WTC11 (cell line): ENCODE data around the gene HARS2. TPM values are rescaled to one million over a fixed set of nuclear protein-coding genes. Genes with fewer than 3 reads are reported as not detected.

Experiments
- ATAC-seq: fragments of 200-7000 bp; cut with Tn5 transposase; 2 replicates; pipeline ENCODE4 v1.10.0; 2021; ENCODE audit warnings: mild to moderate bottlenecking, moderate library complexity
- CTCF ChIA-PET: fragments of 300-600 bp; sonication (Branson Sonifier 250); formaldehyde crosslinking; loops from one replicate; lab custom pipeline; 2021; ENCODE audit warnings: antibody characterized with exemption; lab: Charles Lee
- POLR2A ChIA-PET: fragments of 350-600 bp; sonication (Branson Sonifier 250); formaldehyde crosslinking; loops from one replicate; lab custom pipeline; 2021; ENCODE audit warnings: antibody characterized with exemption; lab: Charles Lee
- DNase-seq: peaks from one replicate; pipeline ENCODE4 v3.0.0; 2021; ENCODE audit warnings: low spot score
- H3K27ac Mint-ChIP-seq: 2 replicates; pipeline ENCODE4 v1.8.0; 2021; ENCODE audit warnings: mixed read lengths
- H3K27me3 Mint-ChIP-seq: 2 replicates; pipeline ENCODE4 v1.8.0; 2021; ENCODE audit warnings: low read depth, mild to moderate bottlenecking, moderate library complexity, mixed read lengths
- H3K36me3 Mint-ChIP-seq: 2 replicates; pipeline ENCODE4 v1.8.0; 2021; ENCODE audit warnings: mixed read lengths
- H3K4me1 Mint-ChIP-seq: 2 replicates; pipeline ENCODE4 v1.8.0; 2022; ENCODE audit warnings: mixed read lengths
- H3K4me3 Mint-ChIP-seq: 2 replicates; pipeline ENCODE4 v1.8.0; 2021; ENCODE audit warnings: mild to moderate bottlenecking, moderate library complexity, mixed read lengths
- H3K9me3 Mint-ChIP-seq: 2 replicates; pipeline ENCODE4 v1.8.0; 2021; ENCODE audit warnings: mixed read lengths
- AFF4 ChIP-seq: sonication (generic); formaldehyde crosslinking; IDR thresholded peaks from 2 replicates; pipeline ENCODE4 v1.8.1; 2023; ENCODE audit warnings: mild to moderate bottlenecking, missing genetic modification reagents, borderline replicate concordance
- ATF2 ChIP-seq: sonication (generic); formaldehyde crosslinking; IDR thresholded peaks from 2 replicates; pipeline ENCODE4 v1.8.1; 2022; ENCODE audit warnings: low read depth, missing genetic modification reagents, borderline replicate concordance
- ATF3 ChIP-seq: sonication (generic); formaldehyde crosslinking; conservative IDR thresholded peaks from 2 replicates; pipeline ENCODE4 v1.8.1; 2022; ENCODE audit warnings: mild to moderate bottlenecking, missing genetic modification reagents
- CBFB ChIP-seq: sonication (generic); formaldehyde crosslinking; IDR thresholded peaks from 2 replicates; pipeline ENCODE4 v1.8.1; 2022; ENCODE audit warnings: mild to moderate bottlenecking, low read depth, missing genetic modification reagents
- E2F1 ChIP-seq: sonication (generic); formaldehyde crosslinking; IDR thresholded peaks from 2 replicates; pipeline ENCODE4 v1.8.0; 2022; ENCODE audit warnings: mild to moderate bottlenecking, missing genetic modification reagents
- ESRRA ChIP-seq: sonication (generic); formaldehyde crosslinking; IDR thresholded peaks from 2 replicates; pipeline ENCODE4 v1.8.1; 2022; ENCODE audit warnings: mild to moderate bottlenecking, missing genetic modification reagents, borderline replicate concordance
- FOXP1 ChIP-seq: sonication (generic); formaldehyde crosslinking; IDR thresholded peaks from 2 replicates; pipeline ENCODE4 v1.8.0; 2022; ENCODE audit warnings: missing genetic modification reagents, mild to moderate bottlenecking, moderate library complexity, borderline replicate concordance
- MLX ChIP-seq: sonication (generic); formaldehyde crosslinking; IDR thresholded peaks from 2 replicates; pipeline ENCODE4 v1.8.1; 2023; ENCODE audit warnings: mild to moderate bottlenecking, missing genetic modification reagents, moderate library complexity
- NFYB ChIP-seq: sonication (generic); formaldehyde crosslinking; conservative IDR thresholded peaks from 2 replicates; pipeline ENCODE4 v1.8.0; 2022; ENCODE audit warnings: low read depth, missing genetic modification reagents
- NR1H2 ChIP-seq: sonication (generic); formaldehyde crosslinking; IDR thresholded peaks from 2 replicates; pipeline ENCODE4 v1.9.0; 2021; ENCODE audit warnings: mild to moderate bottlenecking, moderate library complexity, missing genetic modification reagents
- ZNF281 ChIP-seq: sonication (generic); formaldehyde crosslinking; IDR thresholded peaks from 2 replicates; pipeline ENCODE4 v1.8.0; 2023; ENCODE audit warnings: mild to moderate bottlenecking, missing genetic modification reagents
- ZNF425 ChIP-seq: fragments of 250-450 bp; sonication (Bioruptor Pico); conservative IDR thresholded peaks from 2 replicates; pipeline ENCODE4 v1.9.0; 2021; ENCODE audit warnings: mild to moderate bottlenecking
- total RNA-seq: library from RNA; stranded (reverse); gene quantifications from 3 replicates; pipeline ENCODE4 v1.2.3, GENCODE V29; 2021
- TF ChIP-seq, protein P1 (sequence below): sonication (generic); formaldehyde crosslinking; IDR thresholded peaks from 2 replicates; pipeline ENCODE4 v1.8.0; 2022; ENCODE audit warnings: mild to moderate bottlenecking, missing genetic modification reagents

Gene HARS2
- total RNA-seq, 1 experiment from 2014 or later = 28.9 TPM

GRCh38 chr5:140672455-140673186, 18.6 kb upstream of the HARS2 start (continued):
- no peak for TF ChIP-seq AFF4 (CRISPR knock-in tag)
- no peak for TF ChIP-seq NR1H2 (CRISPR knock-in tag)

GRCh38 chr5:140673187-140673976, 17.9 kb upstream of the HARS2 start, which contains the start of gene DND1:
DND1 (minus strand) TSS chr5:140673576; CDS start chr5:140673542, 34 bp downstream.
- CTCF ChIA-PET = interaction anchor here (0.6 to 1.4 kb wide), 3 partner anchors 18 to 327 kb away, joined by 3 to 4 read pairs (median 3); partner anchors contain the start of genes HARS1, HARS2 and HBEGF
- no peak within 1 kb of the TSS for H3K27ac Mint-ChIP-seq
- no peaks in the 10 kb centered on the region for H3K27me3 Mint-ChIP-seq
- no peaks in the 10 kb centered on the region for H3K9me3 Mint-ChIP-seq
- DNase-seq (peak; percentile 30), ATAC-seq (peak; percentile 70)
- peaks cover 56% of the 10 kb centered on the region for H3K36me3 Mint-ChIP-seq
- POLR2A ChIA-PET = interaction anchor here (0.6 to 1.1 kb wide), 4 partner anchors 8 to 116 kb away, joined by 3 to 4 read pairs (median 3); partner anchors contain the start of genes APBB3, SRA1 and WDR55
- H3K4me1 Mint-ChIP-seq = peaks cover 7% of the 10 kb centered on the region
- TF ChIP-seq ZNF425 (CRISPR knock-in tag) = no peak
- 0 out of 2 replicates have a peak, but pooled peaks have one; percentile 32 for TF ChIP-seq ZNF281 (CRISPR knock-in tag)
- TF ChIP-seq NFYB (CRISPR knock-in tag) = 0 out of 2 replicates have a peak, but pooled peaks have one; percentile 9
- H3K4me3 Mint-ChIP-seq = no peak within 1 kb of the TSS

- Mint-ChIP-seq H3K4me1 (peaks cover 7% of the 10 kb centered on the region), H3K27me3 (no peaks in the 10 kb centered on the region), H3K9me3 (no peaks in the 10 kb centered on the region), H3K36me3 (peaks cover 48% of the 10 kb centered on the region), H3K4me3 (no peak overlapping the region), H3K27ac (no peak overlapping the region)
- ChIA-PET CTCF (interaction anchor here (1.0 kb wide), 1 partner anchor 110 kb away, joined by 3 read pairs; the partner anchor contains the start of genes APBB3 and SLC35A4), POLR2A (interaction anchor here (1.0 to 1.1 kb wide), 2 partner anchors 37 to 110 kb away, joined by 3 read pairs; partner anchors contain the start of gene APBB3)
- DNase-seq (no peak), ATAC-seq (no peak)
- TF ChIP-seq ATF2 (no peak), ATF3 (no peak), CBFB (CRISPR knock-in tag) (no peak), MLX (CRISPR knock-in tag) (no peak), E2F1 (CRISPR knock-in tag) (no peak), ESRRA (CRISPR knock-in tag) (no peak), FOXP1 (CRISPR knock-in tag) (no peak)
- TF ChIP-seq, protein P1, sequence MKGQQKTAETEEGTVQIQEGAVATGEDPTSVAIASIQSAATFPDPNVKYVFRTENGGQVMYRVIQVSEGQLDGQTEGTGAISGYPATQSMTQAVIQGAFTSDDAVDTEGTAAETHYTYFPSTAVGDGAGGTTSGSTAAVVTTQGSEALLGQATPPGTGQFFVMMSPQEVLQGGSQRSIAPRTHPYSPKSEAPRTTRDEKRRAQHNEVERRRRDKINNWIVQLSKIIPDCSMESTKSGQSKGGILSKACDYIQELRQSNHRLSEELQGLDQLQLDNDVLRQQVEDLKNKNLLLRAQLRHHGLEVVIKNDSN = no peak
Observed at GRCh38 chr5:140674211-140674610, 17.0 kb upstream of the HARS2 start.
